ENCODE data around the gene SERGEF. TPM values are rescaled to one million over a fixed set of nuclear protein-coding genes. Genes with fewer than 3 reads are reported as not detected.

SERGEF gene
- total and polyA plus RNA-seq, 8 donors, result 16.2 to 26.1 (median 19.7) TPM

- DNase-seq (no peak), ATAC-seq (no peak)
- Histone ChIP-seq H3K4me3 (no peak overlapping the region), H3K36me3 (no peaks in the 10 kb centered on the region), H3K4me1 (no peaks in the 10 kb centered on the region), H3K27me3 (no peaks in the 10 kb centered on the region), H3K27ac (no peak overlapping the region), H3K9me3 (no peaks in the 10 kb centered on the region)
- intact Hi-C loops (cut with DNase I), result no loop called here
- no peak for TF ChIP-seq CTCF (IDR thresholded peaks at IDR 0.05)
Measured at GRCh38 chr11:17803754-17804334, 209.0 kb downstream of the SERGEF start.

- Histone ChIP-seq H3K4me1 (no peaks in the 10 kb centered on the region), H3K27ac (no peak overlapping the region), H3K9me3 (no peaks in the 10 kb centered on the region), H3K36me3 (no peaks in the 10 kb centered on the region), H3K27me3 (no peaks in the 10 kb centered on the region), H3K4me3 (no peak overlapping the region)
- DNase-seq, result no peak
- TF ChIP-seq CTCF (IDR thresholded peaks at IDR 0.05), result no peak
- no peak for ATAC-seq
- intact Hi-C loops (cut with DNase I), result no loop called here
Measured at GRCh38 chr11:17802491-17802890, 210.4 kb downstream of the SERGEF start.

GRCh38 chr11:17801166-17801565, 211.7 kb downstream of the SERGEF start:
- H3K27ac ChIP-seq, result no peak overlapping the region
- intact Hi-C loops (cut with DNase I), result no loop called here
- no peak overlapping the region for H3K4me3 ChIP-seq
- TF ChIP-seq CTCF (IDR thresholded peaks at IDR 0.05), result no peak
- no peak for ATAC-seq
- no peaks in the 10 kb centered on the region for H3K4me1 ChIP-seq
- no peaks in the 10 kb centered on the region for H3K36me3 ChIP-seq
- H3K9me3 ChIP-seq, result no peaks in the 10 kb centered on the region
- H3K27me3 ChIP-seq, result no peaks in the 10 kb centered on the region
- DNase-seq, result no peak

GRCh38 chr11:17799147-17799546, 213.7 kb downstream of the SERGEF start:
- no peak for DNase-seq
- intact Hi-C loops (cut with DNase I), result no loop called here
- Histone ChIP-seq H3K27ac (no peak overlapping the region), H3K27me3 (no peaks in the 10 kb centered on the region), H3K9me3 (no peaks in the 10 kb centered on the region), H3K4me3 (no peak overlapping the region), H3K36me3 (no peaks in the 10 kb centered on the region), H3K4me1 (no peaks in the 10 kb centered on the region)
- ATAC-seq, result no peak
- no peak for TF ChIP-seq CTCF (IDR thresholded peaks at IDR 0.05)

GRCh38 chr11:17798716-17799115, 214.1 kb downstream of the SERGEF start:
- intact Hi-C loops (cut with DNase I), result no loop called here
- H3K9me3 ChIP-seq, result no peaks in the 10 kb centered on the region
- no peak overlapping the region for H3K27ac ChIP-seq
- no peak for DNase-seq
- no peaks in the 10 kb centered on the region for H3K4me1 ChIP-seq
- no peak for TF ChIP-seq CTCF (IDR thresholded peaks at IDR 0.05)
- H3K4me3 ChIP-seq, result no peak overlapping the region
- no peak for ATAC-seq
- no peaks in the 10 kb centered on the region for H3K27me3 ChIP-seq
- H3K36me3 ChIP-seq, result no peaks in the 10 kb centered on the region

Data from left lung (tissue), 10 donors.